CD4-positive, alpha-beta T cell treated with Interleukin-15 for 4 hours (primary cell): ENCODE measurements around the gene MADCAM1.

ENCODE experiments used
- DNase-seq: peaks from one replicate; pipeline ENCODE4 v3.0.0-alpha.2; 2020; ENCODE audit warnings: low spot score

Gene MADCAM1

DNA sequence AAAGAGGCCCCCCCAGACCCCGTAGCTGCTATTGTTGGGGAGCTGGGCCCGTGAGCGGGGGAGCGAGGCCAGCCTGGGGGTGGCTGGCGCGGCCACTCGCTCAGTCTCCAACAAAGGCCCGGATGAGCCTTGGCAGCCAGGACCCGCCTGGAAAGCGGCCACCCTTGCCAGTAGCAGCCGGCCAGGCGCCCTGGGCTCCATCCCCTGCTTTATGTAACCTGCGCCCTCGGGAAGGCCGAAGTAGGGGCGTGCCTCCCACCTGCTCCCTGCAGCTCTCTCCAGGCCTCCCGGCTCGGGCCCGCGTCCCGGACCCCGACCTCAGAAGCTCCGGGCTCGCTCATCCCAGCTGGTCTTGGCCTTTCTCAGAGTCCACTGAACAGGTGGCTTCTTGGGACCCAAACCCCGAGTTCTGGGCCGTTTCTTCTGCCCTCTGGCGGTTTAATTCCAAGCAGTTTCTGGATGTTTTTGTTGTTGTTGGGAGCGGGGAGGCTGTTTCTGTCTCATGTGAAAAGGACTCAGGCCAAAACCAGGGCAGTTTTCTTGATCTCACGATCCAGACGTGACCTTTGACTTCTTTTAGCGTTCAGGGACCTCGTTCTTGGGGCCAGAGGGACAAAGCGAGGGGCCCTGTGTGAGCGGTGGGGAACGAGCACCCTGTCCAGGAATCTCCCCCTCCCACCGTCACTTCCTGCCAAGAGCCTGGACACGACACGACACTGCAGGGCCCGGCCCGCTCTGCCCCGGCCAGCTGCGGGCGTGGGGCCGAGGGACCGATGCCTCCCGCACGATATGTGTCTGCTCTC, 36.5 kb downstream of the MADCAM1 start:
- DNase-seq: peak; percentile 46

GRCh38 chr19:533364-534058, 37.2 kb downstream of the MADCAM1 start:
- no peak for DNase-seq

- no peak for DNase-seq
Observed at GRCh38 chr19:534088-534487, 37.8 kb downstream of the MADCAM1 start.

DNA sequence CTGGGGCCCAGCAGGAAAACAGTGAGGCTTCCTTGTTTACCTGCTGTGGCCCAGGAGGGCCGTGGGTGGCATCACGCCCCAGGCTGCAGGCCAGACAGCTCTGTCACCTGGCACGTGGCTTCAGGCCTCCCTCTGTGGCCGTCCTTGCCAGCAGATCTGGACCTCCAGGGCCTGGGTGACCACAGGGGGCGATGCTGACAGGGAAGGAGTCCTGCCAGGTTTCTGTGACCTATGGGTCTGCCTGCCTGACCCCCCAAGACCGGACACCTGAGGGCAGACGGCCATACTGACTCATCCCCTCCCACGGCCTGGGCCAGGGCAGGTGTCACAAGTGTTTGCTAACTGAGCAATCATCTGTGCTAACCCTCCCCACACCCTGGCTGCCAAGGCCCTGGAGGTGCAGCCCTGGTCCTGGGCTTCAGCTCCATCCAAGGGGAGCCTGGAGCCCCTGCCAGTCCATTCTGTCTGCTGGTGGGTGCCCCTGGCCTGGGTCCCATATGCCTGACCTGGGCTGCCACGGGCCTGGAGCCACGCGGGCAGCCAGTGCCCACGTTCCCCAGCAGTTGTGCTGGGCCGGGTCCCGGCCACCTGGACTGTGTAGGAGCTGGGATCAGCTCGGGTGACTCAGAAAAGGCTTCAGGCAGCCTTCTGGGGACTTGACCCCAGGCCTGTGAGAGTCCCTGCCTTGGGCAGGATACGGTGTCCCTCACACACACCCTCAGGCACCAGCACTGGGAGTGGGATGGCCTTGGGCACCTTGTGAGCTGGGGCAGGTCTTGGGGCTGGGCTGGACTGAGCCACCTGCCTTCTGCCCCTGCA, 38.9 kb downstream of the MADCAM1 start:
- no peak for DNase-seq

DNA sequence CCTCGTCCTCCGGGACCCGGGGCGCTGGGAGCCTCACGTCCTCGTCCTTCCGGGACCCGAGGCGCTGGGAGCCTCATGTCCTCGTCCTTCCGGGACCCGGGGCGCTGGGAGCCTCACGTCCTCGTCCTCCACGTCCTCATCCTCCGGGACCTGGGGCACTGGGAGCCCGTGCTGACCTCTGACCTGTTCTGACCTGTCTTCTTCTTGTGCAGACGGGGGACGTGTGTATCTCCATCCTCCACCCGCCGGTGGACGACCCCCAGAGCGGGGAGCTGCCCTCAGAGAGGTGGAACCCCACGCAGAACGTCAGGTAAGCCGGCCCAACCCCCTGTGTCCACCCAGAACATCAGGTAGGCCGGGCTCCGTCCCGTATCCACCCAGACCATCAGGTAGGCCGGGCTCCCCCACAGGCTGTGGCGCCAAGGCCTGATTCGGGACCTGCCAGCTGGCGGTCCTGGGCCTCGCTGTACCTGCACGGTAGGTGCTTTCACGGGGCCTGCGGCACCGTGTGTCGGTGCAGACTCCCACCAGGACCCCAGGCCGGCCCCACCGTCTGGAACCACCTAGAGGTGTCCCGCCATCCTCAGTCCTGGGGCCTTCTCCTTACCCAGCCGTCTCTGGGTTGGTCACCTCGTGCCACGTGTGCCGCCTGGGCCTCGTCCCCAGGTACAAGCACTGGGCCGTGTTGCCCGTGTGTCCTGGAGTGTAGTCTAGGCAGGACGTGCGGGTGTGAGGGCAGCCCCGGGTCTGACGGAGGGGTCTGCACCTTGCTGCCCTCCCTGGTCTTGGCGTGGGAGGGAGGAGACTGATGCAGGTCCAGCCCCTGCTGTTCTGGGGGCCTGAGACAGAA, 40.0 kb downstream of the MADCAM1 start:
- DNase-seq: no peak

GRCh38 chr19:536881-537404, 40.7 kb downstream of the MADCAM1 start:
- DNase-seq: no peak

DNA sequence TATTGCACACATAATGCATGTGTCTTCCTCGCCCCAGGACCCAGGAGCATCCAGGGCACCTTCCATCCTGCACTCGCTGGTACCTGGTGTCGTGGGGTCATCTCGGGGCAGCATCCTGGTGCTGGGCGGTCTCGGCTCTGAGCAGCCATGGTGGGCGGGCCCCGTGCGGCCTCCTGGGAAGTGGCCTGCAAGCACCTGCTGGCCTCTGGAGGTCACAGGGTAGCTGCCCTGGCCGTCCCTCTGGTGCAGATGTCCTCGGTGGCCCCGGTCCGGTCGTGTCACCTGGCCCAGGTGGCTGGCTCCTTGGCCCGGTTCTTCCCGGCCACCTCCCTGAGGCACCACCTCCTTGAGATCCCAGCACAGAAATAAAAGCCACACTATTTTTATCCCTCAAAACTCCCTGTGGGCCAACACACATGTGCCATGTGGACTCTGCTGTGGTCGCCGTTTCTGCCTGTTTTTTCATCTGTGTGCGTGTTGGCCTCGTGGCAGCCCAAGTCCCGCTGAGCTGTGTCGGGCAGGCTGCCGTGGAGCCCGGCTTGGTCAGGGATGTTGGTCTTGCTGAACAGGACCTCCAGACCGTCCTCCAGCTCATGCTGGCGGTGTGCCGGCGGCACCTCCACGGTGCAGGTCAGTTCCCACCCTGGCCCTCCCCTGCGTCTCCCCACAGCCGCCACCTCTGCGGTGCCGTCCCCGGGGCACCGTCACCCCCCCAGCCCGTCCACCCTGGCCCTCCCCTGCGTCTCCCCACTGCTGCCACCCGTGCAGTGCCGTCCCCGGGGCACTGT, 42.5 kb downstream of the MADCAM1 start:
- no peak for DNase-seq

GRCh38 chr19:539429-540030, 43.2 kb downstream of the MADCAM1 start:
- no peak for DNase-seq

DNA sequence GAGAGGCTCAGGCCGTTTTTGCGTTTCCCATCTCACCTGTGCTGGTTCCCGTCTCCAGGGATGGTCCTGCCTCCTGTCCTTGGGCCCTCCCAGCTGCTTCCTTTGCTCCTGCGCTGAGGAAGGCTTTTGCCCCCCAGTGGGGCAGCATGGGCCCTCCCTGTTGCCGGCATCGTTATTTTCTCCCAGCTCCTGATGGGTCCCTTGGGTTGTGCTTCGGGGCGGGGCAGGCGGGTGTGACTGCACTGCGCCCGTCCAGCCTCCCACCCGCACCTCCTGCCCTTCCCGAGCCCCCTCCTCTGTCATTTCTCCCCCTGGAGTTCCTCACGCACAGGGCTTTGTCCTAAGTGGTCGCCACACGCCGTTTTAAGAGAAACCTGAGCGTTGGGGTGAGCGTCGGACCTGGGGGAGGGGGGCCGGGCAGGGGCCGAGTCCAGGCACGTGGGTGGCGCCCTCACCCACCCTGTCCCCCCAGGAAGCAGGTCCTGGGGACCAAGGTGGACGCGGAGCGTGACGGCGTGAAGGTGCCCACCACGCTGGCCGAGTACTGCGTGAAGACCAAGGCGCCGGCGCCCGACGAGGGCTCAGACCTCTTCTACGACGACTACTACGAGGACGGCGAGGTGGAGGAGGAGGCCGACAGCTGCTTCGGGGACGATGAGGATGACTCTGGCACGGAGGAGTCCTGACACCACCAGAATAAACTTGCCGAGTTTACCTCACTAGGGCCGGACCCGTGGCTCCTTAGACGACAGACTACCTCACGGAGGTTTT, 44.8 kb downstream of the MADCAM1 start:
- DNase-seq: no peak

DNA sequence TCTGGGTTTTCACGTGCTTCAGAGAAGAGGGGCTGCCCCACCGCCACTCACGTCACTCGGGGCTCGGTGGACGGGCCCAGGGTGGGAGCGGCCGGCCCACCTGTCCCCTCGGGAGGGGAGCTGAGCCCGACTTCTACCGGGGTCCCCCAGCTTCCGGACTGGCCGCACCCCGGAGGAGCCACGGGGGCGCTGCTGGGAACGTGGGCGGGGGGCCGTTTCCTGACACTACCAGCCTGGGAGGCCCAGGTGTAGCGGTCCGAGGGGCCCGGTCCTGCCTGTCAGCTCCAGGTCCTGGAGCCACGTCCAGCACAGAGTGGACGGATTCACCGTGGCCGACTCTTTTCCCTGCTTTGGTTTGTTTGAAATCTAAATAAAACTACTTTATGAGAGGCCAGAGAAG, 45.4 kb downstream of the MADCAM1 start:
- DNase-seq: no peak

DNA sequence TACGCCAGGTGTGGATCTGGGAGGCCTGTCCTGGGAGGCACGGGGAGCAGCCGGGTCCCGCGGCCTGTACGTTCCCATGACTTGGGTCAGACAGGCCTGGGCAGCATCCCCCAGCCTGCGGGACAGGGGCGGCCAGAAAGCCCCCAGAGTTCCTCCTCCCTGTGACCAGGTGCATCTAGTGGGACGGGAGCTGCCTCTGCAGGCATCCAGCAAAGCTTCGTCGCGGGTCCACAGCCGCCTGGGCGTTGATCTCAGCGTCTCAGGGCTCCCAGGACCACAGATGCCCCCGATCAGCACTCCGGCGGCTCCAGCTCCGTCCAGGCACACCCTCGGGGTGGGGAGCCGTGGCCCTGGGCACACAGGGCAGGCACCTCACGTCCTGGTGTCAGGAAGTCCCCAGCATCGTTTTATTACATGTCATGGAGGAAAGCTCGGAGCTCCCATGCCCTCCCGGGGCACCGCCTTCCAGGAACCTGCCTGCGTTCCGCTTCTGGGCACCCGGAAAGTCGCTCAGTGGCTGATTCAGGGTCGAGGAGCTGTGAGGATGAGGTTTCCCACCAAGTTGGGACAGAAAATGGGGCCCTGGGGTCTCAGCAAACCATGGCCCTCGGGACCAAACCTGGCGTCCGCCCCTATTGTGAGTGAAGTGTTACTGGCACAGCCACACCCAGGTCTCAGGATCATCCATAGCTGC, 46.0 kb downstream of the MADCAM1 start:
- DNase-seq: no peak

GRCh38 chr19:543910-544608, 47.8 kb downstream of the MADCAM1 start, which contains the start of gene GZMM:
Gene GZMM, plus strand, starts transcription at chr19:544053. Its CDS starts 19 bp downstream, at chr19:544072.
- DNase-seq: peak; percentile 78

DNA sequence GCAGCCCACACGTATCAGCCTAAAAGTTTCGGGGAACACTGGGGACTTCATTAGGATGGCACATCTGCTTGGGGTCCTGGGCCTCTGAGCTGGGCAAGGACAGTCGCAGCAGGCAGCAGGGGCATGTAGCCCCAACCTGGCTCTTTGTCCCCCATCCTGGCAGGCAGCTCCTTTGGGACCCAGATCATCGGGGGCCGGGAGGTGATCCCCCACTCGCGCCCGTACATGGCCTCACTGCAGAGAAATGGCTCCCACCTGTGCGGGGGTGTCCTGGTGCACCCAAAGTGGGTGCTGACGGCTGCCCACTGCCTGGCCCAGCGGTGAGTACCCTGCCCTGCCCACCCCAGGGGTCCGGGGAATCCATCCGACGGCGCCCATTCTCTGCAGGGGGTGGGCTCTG, 50.8 kb downstream of the MADCAM1 start:
- DNase-seq: no peak

GRCh38 chr19:547836-548720, 51.8 kb downstream of the MADCAM1 start:
- DNase-seq: no peak

GRCh38 chr19:548886-549830, 52.9 kb downstream of the MADCAM1 start:
- no peak for DNase-seq

- no peak for DNase-seq
Observed at GRCh38 chr19:554817-555216, 58.5 kb downstream of the MADCAM1 start.
